Erythroblast (primary cell): ENCODE measurements around the gene LDB3.

Experiments
- GATA1 ChIP-seq: IDR thresholded peaks from 2 replicates; pipeline ENCODE4 v1.6.1; 2011; ENCODE audit warnings: low read depth, mild to moderate bottlenecking, control low read depth, low read length, moderate library complexity
- POLR2A ChIP-seq: IDR thresholded peaks from 2 replicates; pipeline ENCODE4 v1.6.1; 2011; ENCODE audit warnings: mild to moderate bottlenecking, low read length

GRCh38 chr10:86652361-86653202, 15.7 kb upstream of the LDB3 start:
- TF ChIP-seq POLR2A, result no peak
- TF ChIP-seq GATA1, result no peak
